ENCODE measurements around the gene OR2D3. TPM values are rescaled to one million over a fixed set of nuclear protein-coding genes. Genes with fewer than 3 reads are reported as not detected.
A peak's percentile ranks its signal among the peaks of the same experiment; 100 is the strongest.

Gene OR2D3
- total RNA-seq, 1 donor from 2014 or later, result not detected

- peak overlapping the region; percentile 70 for H3K4me3 ChIP-seq
- H3K27ac ChIP-seq, result peak overlapping the region; percentile 61
- no peaks in the 10 kb centered on the region for H3K36me3 ChIP-seq
- H3K27me3 ChIP-seq, result no peaks in the 10 kb centered on the region
- ATAC-seq, result no peak
- no peak for DNase-seq
- peaks cover 9% of the 10 kb centered on the region for H3K4me1 ChIP-seq
- no peaks in the 10 kb centered on the region for H3K9me3 ChIP-seq
- intact Hi-C loops (cut with DNase I), result loop anchor here (10.0 kb wide), 1 partner anchor 581 kb away; no protein-coding TSS in a partner anchor
- no peak for TF ChIP-seq CTCF (IDR thresholded peaks at IDR 0.05)
These were observed 4.9 kb downstream of the OR2D3 start for GRCh38 chr11:6925636-6926207.

GRCh38 chr11:6926208-6927029 lies 5.6 kb downstream of the OR2D3 start, which contains the start of gene ZNF215:
TSS of gene ZNF215 (plus strand) at chr11:6926426. CDS start at chr11:6932273, 5,847 bp downstream.
- Histone ChIP-seq H3K9me3 (no peaks in the 10 kb centered on the region), H3K4me3 (peak within 1 kb of the TSS; percentile 70), H3K27me3 (no peaks in the 10 kb centered on the region), H3K36me3 (no peaks in the 10 kb centered on the region), H3K27ac (peak within 1 kb of the TSS; percentile 61), H3K4me1 (peaks cover 9% of the 10 kb centered on the region)
- ATAC-seq (peak; percentile 94), DNase-seq (peak; percentile 91)
- intact Hi-C loops (cut with DNase I), result loop anchor here (10.0 kb wide), 1 partner anchor 582 kb away; no protein-coding TSS in a partner anchor
- no peak for TF ChIP-seq CTCF (IDR thresholded peaks at IDR 0.05)

DNA sequence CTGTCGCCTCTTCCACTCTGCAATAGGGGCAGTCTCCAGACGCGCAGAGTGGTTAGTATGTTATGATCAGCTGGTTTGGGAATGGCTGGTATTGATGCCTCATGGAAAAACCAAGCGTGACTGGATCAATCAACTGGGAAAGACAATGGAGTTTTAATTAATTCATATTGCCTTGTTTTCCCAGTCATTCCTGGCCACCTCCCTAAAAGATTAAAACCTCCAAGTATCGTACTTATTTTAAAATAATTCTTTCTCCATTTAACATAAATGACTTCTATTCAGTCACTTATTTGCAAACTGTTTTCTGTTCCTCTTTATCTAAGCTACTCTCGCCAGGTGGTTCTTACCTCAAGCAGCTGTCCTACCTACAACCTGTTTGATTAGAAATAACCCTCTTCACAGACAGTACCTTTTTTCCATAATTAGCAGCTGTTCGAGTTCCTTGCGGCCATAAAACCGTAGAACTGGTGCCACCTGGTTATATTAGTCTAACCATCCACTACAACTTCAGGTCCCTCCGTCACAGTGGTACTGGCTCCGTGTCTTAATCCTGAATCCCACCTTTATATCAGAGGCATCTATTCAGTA lies 6.3 kb downstream of the OR2D3 start:
- ATAC-seq (no peak), DNase-seq (no peak)
- no peak for TF ChIP-seq CTCF (IDR thresholded peaks at IDR 0.05)
- no peaks in the 10 kb centered on the region for H3K9me3 ChIP-seq
- peaks cover 9% of the 10 kb centered on the region for H3K4me1 ChIP-seq
- no peaks in the 10 kb centered on the region for H3K27me3 ChIP-seq
- no peaks in the 10 kb centered on the region for H3K36me3 ChIP-seq
- no peak overlapping the region for H3K27ac ChIP-seq
- intact Hi-C loops (cut with DNase I), result loop anchor here (10.0 kb wide), 1 partner anchor 582 kb away; no protein-coding TSS in a partner anchor
- peak overlapping the region; percentile 70 for H3K4me3 ChIP-seq

GRCh38 chr11:6928916-6929315 lies 8.1 kb downstream of the OR2D3 start:
- ATAC-seq (no peak), DNase-seq (no peak)
- no peak overlapping the region for H3K4me3 ChIP-seq
- no peak for TF ChIP-seq CTCF (IDR thresholded peaks at IDR 0.05)
- no peaks in the 10 kb centered on the region for H3K9me3 ChIP-seq
- no peak overlapping the region for H3K27ac ChIP-seq
- no peaks in the 10 kb centered on the region for H3K36me3 ChIP-seq
- intact Hi-C loops (cut with DNase I), result loop anchor here (10.0 kb wide), 1 partner anchor 584 kb away; no protein-coding TSS in a partner anchor
- H3K27me3 ChIP-seq, result no peaks in the 10 kb centered on the region
- peaks cover 9% of the 10 kb centered on the region for H3K4me1 ChIP-seq

DNA sequence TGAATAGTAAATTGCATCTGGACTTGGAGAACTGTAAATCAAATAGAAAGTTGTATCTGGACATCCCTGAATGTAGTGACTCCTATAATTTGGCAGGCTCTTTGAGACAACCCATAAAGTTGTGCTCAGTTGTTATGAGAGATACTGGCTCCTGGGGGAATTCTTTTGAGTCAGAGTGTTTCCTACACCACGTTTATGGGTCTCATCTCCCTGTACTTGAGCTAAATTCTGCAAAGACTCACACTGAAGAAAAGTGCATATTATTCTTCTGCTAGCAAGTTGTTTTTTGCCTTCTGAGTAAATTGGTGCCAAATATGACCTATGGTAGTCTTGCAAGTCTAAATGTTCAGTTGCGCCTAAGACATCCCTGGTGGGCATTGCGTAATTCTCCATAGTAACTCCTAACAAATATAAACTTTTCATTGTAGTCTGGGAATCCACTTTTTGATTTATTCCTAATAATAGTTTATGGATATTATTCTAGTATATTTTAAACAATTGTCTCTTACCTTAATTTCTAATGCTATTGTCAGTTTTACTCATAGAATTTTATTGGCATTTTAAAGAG lies 10.4 kb downstream of the OR2D3 start:
- TF ChIP-seq CTCF (IDR thresholded peaks at IDR 0.05), result no peak
- Histone ChIP-seq H3K27ac (no peak overlapping the region), H3K36me3 (no peaks in the 10 kb centered on the region), H3K4me3 (no peak overlapping the region), H3K27me3 (no peaks in the 10 kb centered on the region), H3K4me1 (peaks cover 9% of the 10 kb centered on the region), H3K9me3 (no peaks in the 10 kb centered on the region)
- ATAC-seq (no peak), DNase-seq (no peak)
- intact Hi-C loops (cut with DNase I), result no loop called here
